Measurements from ENCODE around the gene CBX2. TPM values are rescaled to one million over a fixed set of nuclear protein-coding genes. Genes with fewer than 3 reads are reported as not detected.

Gene CBX2
- total RNA-seq, 1 donor from 2014 or later = 3.5 TPM

DNA sequence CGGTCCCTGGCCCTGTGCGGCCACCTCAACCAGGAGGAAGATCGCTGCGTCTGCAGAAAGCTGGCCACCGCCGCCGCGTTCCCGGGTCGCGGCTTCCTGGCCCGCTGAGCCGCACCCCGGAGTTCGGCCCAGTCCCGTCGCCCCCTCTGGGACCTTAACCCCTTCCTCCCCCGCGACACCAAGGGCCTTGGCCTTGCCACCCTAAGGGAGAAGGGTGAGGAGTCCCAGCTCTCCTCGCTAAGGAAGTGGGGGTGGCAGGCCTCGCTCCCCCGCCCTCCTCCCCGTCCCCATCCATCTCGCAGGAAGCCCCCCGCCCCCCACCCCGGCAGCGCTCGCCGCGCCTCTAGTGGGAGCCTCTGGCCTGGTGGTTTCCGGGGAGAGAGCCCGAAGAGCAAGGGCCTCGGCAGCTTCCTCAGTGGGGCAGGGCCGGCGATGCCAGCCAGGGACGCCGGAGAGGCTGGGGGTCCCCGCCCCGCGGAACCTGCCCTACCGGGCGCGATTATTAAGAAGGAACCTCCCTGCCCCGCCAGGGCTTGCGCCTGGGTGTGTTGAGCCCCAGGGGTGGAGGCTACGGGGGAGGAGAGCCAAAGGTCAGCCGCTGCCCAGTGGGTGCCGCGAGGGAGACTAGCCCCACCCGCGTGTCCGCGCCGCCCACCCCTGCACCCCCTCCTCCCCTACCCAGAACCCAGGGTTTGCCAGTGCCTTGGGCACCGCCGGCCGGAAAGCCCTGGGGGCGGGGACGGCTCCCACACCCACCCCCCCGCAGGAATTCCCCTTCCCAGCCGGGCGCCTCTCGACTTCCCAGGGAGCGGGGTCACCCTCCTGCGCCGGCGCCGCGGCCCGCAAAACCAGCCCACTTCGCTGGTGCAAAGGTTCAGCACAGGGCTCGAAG lies 54.5 kb downstream of the CBX2 start:
- intact Hi-C loops (cut with DNase I) = no loop called here
- no peak for DNase-seq (ENCODE audit: low spot score)

DNA sequence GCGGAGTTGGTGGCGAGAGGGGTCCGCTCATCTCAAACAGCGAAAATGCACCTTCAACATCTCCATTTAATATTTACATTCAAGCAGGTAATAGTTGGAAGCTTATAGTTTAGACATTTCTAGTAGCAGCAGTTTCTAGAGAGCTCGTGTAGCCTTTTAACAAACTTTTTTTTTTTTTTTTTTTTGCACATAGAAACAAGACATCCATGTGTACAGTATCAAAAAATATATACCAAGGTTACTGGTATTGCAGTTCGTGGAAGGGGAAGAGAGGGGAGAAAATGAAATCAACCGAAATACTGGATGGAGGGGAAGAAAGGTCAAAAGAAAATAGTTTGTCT lies 55.1 kb downstream of the CBX2 start:
- intact Hi-C loops (cut with DNase I) = no loop called here
- DNase-seq (ENCODE audit: low spot score) = no peak

DNA sequence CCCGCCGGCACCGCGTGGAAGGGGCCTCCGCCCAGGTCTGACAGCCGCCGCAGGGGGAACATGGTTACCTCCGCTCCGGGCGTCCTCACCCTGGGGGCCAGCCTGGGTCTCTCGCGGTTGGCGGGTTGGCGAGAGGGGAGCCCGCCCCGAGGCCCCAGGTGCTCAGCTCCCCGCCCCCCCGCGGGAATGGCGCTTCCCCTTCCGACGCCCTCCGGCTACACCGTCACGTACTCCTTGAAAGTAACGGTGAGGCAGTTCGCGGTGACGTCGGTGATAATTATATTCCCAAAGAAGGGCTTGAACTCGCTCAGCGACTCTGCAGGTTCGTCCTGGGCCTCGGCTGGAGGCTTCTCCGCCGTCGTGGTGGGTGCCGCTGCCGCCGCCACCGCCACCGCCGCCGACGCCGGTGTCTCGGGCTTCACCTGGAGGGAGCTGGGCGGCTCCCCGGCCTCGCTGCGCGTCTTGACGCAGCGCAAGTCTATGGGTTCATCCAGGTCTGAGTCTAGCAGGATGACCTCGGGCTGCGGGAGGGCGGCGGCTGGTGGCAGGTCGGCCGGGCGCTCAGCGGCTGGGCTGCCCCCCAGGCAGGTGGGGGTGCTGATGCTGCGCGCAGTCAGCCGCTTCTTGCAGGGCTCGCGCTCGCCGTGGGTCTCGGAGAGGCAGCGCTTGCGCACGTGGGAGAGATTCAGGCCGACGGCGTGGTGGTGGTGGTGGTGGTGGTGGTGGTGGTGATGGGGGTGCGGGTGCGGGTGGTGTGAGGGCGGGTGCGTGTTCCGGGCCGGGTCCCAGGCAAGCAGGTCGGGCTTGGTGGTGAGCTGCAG lies 56.0 kb downstream of the CBX2 start:
- intact Hi-C loops (cut with DNase I) = no loop called here
- no peak for DNase-seq (ENCODE audit: low spot score)

DNA sequence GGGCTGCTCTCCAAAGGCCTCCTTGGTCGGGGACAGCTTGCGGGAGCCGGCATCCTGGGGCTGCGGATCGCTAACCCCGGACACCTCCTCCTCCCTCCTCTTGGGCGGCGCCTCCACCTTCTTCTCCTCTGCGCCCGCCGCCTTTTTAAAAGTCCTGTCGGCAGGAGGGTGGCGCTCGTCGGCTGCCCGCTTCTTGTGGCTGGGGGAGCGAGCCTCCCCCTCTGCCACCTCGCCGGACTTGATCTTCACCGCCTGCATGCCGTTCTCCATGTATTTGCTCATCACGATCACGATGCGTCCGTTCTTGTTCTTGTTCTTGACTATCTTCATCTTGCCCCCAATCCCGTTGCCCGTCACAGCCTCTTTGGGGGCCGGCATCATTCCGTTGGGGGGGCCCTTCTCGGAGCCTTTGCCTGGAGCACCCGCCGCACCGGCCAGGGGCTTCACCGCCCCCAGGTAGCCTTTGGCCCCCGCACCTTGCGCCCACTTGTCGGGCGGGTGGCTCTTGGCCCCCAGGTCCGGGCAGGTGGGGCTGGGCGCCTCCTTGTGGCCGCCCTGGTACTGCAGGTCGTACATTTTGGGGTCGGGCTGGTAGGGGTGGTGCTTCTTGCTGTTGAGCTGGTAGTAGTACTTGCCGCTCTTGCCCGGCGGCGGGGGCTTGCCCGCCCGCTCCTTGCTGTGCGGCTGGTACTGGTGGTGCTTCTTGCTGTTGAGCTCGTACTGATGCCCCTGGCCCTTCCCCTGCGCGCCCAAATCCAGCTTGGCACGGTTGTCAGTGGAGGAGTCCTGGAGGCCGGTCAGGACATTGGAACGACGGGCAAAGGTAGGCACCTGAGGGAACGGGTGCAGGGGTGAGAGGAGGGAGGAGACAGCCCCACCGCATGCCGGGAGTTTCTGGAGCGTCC lies 56.9 kb downstream of the CBX2 start:
- DNase-seq (ENCODE audit: low spot score) = no peak
- intact Hi-C loops (cut with DNase I) = no loop called here

DNA sequence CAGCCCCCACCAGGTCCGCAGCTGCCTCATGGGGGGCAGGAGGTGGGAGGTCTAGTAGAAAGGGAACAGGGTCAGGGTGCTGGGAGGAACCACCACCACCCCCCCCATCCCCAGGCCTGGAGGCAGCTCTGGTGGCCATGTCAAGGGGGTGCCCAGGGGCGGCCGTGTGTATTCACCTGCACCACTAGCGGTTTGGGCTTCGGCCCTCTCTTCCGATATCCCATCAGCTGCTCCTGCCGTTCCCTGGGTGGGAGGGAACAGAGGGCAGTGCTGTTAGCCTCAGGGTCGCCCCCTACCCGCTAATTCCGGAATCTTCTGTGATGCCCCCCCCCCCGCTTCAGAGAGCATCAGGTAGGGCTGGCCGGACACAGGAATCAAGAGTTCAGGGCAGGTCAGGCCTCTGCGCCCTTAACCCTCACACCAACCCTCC lies 57.5 kb downstream of the CBX2 start:
- intact Hi-C loops (cut with DNase I) = no loop called here
- DNase-seq (ENCODE audit: low spot score) = no peak

DNA sequence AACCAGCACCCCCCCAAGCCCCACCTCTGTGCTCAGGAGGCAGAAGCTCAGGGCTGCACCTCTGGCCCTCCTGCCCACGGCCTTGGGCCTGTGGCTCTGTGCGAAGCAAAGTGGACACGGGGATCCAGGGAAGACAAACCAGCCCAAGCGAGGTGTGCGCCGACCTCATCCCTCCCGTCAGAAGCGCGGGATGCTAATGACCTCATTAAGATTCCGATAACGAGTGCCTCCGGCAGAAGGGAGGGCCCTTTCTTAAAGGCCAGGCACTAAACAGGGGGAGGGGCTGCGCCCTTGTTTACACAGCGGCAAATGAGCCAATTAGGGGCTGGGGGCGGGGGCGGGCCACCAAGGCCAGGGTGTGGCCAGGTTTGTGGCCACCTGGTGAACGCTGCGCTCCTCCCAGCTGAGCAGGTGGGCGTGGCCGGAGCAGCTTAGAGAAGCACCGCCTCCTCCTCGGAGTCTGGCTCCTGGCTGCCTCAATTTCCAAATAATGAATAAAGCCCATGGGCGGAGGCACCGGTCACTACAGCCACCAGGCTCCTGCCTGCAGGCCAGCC lies 58.1 kb downstream of the CBX2 start:
- intact Hi-C loops (cut with DNase I) = no loop called here

DNA sequence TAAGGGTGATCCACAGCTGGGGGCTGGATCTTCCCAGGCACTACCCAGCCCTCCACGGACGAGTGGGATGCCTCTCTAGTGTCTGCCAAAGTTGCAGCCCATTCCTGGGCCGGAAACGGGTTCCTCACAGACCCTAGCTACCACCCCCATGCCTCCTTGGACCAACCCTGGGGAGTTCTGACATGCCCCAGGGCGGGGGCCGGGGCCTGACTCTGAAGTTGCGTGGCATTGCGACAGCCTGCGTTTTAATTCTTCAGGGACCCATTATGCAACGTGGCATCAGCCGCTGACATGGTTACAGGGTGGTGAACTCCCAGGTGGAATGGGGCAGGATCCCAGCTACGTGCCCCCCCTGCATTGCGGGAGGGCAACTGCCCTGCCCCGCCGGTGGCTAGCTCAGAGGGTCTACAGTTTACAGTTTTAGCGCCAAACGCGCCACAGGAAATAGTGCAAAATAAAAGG lies 58.6 kb downstream of the CBX2 start:
- intact Hi-C loops (cut with DNase I) = no loop called here
- no peak for DNase-seq (ENCODE audit: low spot score)

More for the DNA sequence above, 58.1 kb downstream of the CBX2 start:
- no peak for DNase-seq (ENCODE audit: low spot score)

DNA sequence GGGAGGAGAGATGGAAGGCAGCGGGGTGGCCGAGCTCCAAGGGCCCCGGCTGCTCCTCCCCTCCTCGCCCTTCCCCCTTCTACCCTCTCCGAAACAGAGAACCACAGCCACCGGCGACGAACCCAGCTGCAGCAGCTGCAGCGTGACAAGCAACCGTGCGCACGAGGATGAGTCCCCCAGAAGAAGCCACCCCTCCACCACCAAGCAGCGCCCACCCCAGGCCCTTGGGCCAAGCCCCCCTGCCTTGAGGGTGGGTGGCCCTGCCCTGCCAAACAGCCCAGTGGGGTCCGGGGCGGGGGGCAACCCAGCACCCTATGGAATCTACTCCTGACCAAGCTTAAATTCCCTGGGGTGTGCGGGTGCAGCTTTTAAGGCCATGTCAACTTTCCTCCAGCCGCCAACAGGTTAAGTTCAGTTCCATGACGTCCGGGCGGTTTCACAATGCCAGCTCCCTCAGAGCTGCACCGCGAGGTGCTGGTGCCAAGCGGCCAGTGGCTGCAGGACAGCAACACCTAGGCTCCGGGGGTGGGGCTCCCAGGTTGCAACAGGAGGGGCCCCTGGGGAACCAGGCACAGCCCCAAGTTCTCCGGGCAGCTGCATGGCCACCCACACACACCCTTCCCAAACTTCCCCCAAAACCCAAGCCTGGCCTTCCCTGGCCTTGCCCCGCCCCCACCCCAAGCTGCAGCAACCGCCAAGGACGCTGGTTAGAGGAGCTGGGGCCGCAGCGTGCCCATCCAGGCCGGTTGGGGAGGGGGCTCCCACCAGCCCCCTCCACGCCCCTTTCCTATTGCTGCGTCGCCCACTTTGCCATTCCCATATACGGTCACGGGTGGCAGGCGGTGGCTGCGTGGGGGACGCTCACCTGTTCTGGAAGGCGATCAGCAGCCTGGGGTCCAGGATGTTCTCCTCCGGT lies 59.3 kb downstream of the CBX2 start:
- DNase-seq (ENCODE audit: low spot score) = peak; percentile 88
- intact Hi-C loops (cut with DNase I) = no loop called here

Other genes with a start within 250 kb of the CBX2 start
- gene RBFOX3, start 167.1 kb upstream of the CBX2 start, total RNA-seq = not detected
- not detected for gene ENPP7, start 47.2 kb upstream of the CBX2 start, total RNA-seq
- 5.7 TPM for gene CBX8, start 18.9 kb downstream of the CBX2 start, total RNA-seq
- 23.8 TPM for gene CBX4, start 61.3 kb downstream of the CBX2 start, total RNA-seq